Liver (tissue), 9 donors: ENCODE measurements around the gene IZUMO1. TPM values are rescaled to one million over a fixed set of nuclear protein-coding genes. Genes with fewer than 3 reads are reported as not detected.

Experiments
- DNase-seq: peaks from one replicate; pipeline ENCODE4 v3.0.0-alpha.2; 2017; ENCODE audit warnings: low spot score
- H3K27ac ChIP-seq, 2 donors: one replicate each; pipeline ENCODE4 v1.7.0; 2013; ENCODE audit warnings: inconsistent platforms in 2 of 2, low read length in 2 of 2, control low read depth in 1 of 2, low read depth in 1 of 2, mild to moderate bottlenecking in 1 of 2
- H3K27me3 ChIP-seq, 4 donors: one replicate each; pipeline versions ENCODE4 v1.6.1 to v1.7.0; 2013; ENCODE audit warnings: low read length in 3 of 4, inconsistent platforms in 1 of 4, mild to moderate bottlenecking in 1 of 4, moderate library complexity in 1 of 4; ENCODE audit not compliant: control insufficient read depth in 4 of 4, insufficient read depth in 4 of 4
- H3K36me3 ChIP-seq, 4 donors: one replicate each; pipeline versions ENCODE4 v1.6.1 to v1.7.0; 2013; ENCODE audit warnings: low read length in 3 of 4, mild to moderate bottlenecking in 3 of 4, low read depth in 1 of 4, moderate library complexity in 1 of 4; ENCODE audit not compliant: control insufficient read depth in 4 of 4, insufficient read depth in 3 of 4
- H3K4me1 ChIP-seq, 4 donors: one replicate each; pipeline versions ENCODE4 v1.6.1 to v1.7.0; 2013; ENCODE audit warnings: low read length in 3 of 4, mild to moderate bottlenecking in 3 of 4, moderate library complexity in 1 of 4; ENCODE audit not compliant: control insufficient read depth in 4 of 4, insufficient read depth in 4 of 4
- H3K4me3 ChIP-seq, 3 donors: one replicate each; pipeline versions ENCODE4 v1.6.1 to v1.7.0; 2013; ENCODE audit warnings: low read length in 3 of 3, control low read depth in 1 of 3, low read depth in 1 of 3, mild to moderate bottlenecking in 1 of 3
- H3K9ac ChIP-seq, 2 donors: one replicate each; pipeline ENCODE4 v1.7.0; 2013; ENCODE audit warnings: low read length in 2 of 2, mild to moderate bottlenecking in 2 of 2, moderate library complexity in 2 of 2, control low read depth in 1 of 2, low read depth in 1 of 2
- H3K9me3 ChIP-seq, 4 donors: one replicate each; pipeline versions ENCODE4 v1.6.1 to v1.7.0; 2013; ENCODE audit warnings: low read length in 3 of 4; ENCODE audit not compliant: control insufficient read depth in 4 of 4
- FOXA1 ChIP-seq: IDR thresholded peaks from 2 replicates; pipeline ENCODE4 v1.6.1; 2016; ENCODE audit warnings: antibody characterized with exemption
- FOXA2 ChIP-seq: IDR thresholded peaks from 2 replicates; pipeline ENCODE4 v1.6.1; 2016; ENCODE audit warnings: antibody characterized with exemption
- GABPA ChIP-seq, 2 donors: IDR thresholded peaks in 1 of 2; conservative IDR thresholded peaks in 1 of 2; 2 replicates each; pipeline ENCODE4 v1.6.1; 2016; ENCODE audit warnings: antibody characterized with exemption in 2 of 2, mild to moderate bottlenecking in 1 of 2, moderate library complexity in 1 of 2
- HNF4A ChIP-seq, 2 donors: conservative IDR thresholded peaks; 2 replicates each; pipeline ENCODE4 v1.6.1; 2016; ENCODE audit warnings: antibody characterized with exemption in 2 of 2, mild to moderate bottlenecking in 2 of 2
- HNF4G ChIP-seq: IDR thresholded peaks from 2 replicates; pipeline ENCODE4 v1.6.1; 2016; ENCODE audit warnings: antibody characterized with exemption
- JUND ChIP-seq, 2 donors: IDR thresholded peaks; 2 replicates each; pipeline ENCODE4 v1.6.1; 2016; ENCODE audit warnings: antibody characterized with exemption in 2 of 2
- NR2F2 ChIP-seq: IDR thresholded peaks from 2 replicates; pipeline ENCODE4 v1.6.1; 2016; ENCODE audit warnings: antibody characterized with exemption
- RXRA ChIP-seq, 2 donors: IDR thresholded peaks; 2 replicates each; pipeline ENCODE4 v1.6.1; 2017 to 2018; ENCODE audit warnings: antibody characterized with exemption in 2 of 2, mild to moderate bottlenecking in 1 of 2
- SP1 ChIP-seq: IDR thresholded peaks from 2 replicates; pipeline ENCODE4 v1.6.1; 2018; ENCODE audit warnings: antibody characterized with exemption, mild to moderate bottlenecking
- TAF1 ChIP-seq: conservative IDR thresholded peaks from 2 replicates; pipeline ENCODE4 v1.6.1; 2016; ENCODE audit warnings: antibody characterized with exemption, mild to moderate bottlenecking
- YY1 ChIP-seq: IDR thresholded peaks from 2 replicates; pipeline ENCODE4 v1.6.1; 2016; ENCODE audit warnings: antibody characterized with exemption, mild to moderate bottlenecking
- WGBS: extraction: QIAGEN DNeasy Blood & Tissue Kit; methylation state at CpG from one replicate; pipeline ENCODE4 v1.1.7; 2013; 5-methylcytosine and 5-hydroxymethylcytosine counted together
- polyA plus RNA-seq, 2 donors: library from polyadenylated mRNA; stranded (reverse) in 1 of 2; unstranded in 1 of 2; fragments of 200-250 nt in 1 of 2; fragments of >200 nt in 1 of 2; fragmentation: Nextera tagmentation in 1 of 2; extraction: Ambion mirVana in 1 of 2; gene quantifications; one replicate each; pipeline versions ENCODE4 v1.2.1 to v1.2.3, GENCODE V29; 2013 to 2015
- total RNA-seq, 2 donors: library from RNA; depleted of rRNA; stranded (reverse); fragments of >200 nt; gene quantifications; one replicate each; pipeline ENCODE4 v1.2.3, GENCODE V29; 2014
- TF ChIP-seq, protein P1 (sequence below): IDR thresholded peaks from 2 replicates; pipeline ENCODE4 v1.6.1; 2016; ENCODE audit warnings: antibody characterized with exemption, mild to moderate bottlenecking
- TF ChIP-seq, protein P2 (sequence below): fragments of 150-350 bp; IDR thresholded peaks from 2 replicates; pipeline ENCODE4 v1.5.1; 2017; ENCODE audit warnings: improper control_type of control experiment, low read depth, low read length; ENCODE audit not compliant: missing input control
- TF ChIP-seq, protein P3 (sequence below): IDR thresholded peaks from 2 replicates; pipeline ENCODE4 v1.6.1; 2016; ENCODE audit warnings: antibody characterized with exemption
- TF ChIP-seq, protein P4 (sequence below): IDR thresholded peaks from 2 replicates; pipeline ENCODE4 v1.6.1; 2016; ENCODE audit warnings: antibody characterized with exemption
- donor health status: healthy.
- donor health status: healthy.
- donor health status: healthy.
- donor health status: healthy.
- donor health status: healthy.

Gene IZUMO1
- under 1 TPM; 0.33 to 0.47 TPM for total RNA-seq
- not detected for polyA plus RNA-seq

DNA sequence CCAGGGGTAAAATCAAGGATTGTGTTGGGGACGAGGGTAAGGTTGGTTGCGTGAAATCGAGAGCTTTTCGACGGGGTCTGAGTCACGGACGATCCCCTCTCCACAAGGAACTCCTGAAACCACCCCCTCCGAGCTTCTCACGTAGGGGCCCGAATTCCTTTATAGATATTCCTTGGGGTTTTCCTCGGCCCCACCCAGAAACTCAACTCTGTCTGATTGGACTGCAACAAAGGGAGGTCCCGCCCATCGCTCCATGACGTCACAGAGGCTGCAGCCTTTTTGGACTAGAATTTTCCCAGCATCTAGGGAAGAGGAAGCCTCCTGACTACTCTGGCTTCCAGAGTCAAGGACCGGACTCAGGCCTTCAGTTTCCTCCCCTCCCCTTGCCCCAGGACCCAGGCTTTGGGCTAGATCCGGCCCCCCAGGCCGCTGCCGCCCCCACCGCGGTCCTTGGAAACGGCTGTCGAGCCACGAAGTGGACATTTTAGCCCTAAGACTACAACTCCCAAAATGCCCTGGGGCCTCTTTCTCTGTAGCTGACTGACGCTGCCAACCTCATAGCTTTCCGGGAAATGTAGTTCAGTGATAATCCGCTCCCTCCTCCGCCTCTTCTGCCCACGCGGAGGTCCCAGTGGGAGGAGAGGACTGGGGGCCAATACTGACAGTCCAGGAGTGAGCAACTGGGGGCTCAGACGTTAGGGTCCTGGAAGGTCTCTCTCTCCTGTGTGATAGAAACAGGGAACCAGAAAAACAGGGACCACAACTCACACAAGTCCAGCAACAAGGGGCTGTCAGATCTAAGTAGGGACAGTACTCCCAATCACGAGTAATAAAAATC lies at the start of gene IZUMO1:
Gene IZUMO1, minus strand, starts transcription at position 172 of the 838 bp plus-strand sequence. CDS start 1,050 bp downstream, outside the sequence.
- H3K9me3 ChIP-seq = no peaks in the 10 kb centered on the region
- H3K27me3 ChIP-seq = no peaks in the 10 kb centered on the region
- H3K4me1 ChIP-seq = peaks cover 0 to 2% (median 0%) of the 10 kb centered on the region in 4 donors
- 17% methylated on average over 31 of the region's 31 CpGs for WGBS
- no peak within 1 kb of the TSS for H3K9ac ChIP-seq
- H3K36me3 ChIP-seq = no peaks in the 10 kb centered on the region
- peak; percentile 20 for TF ChIP-seq YY1
- peak in 1 of 2 donors; percentile 13 for TF ChIP-seq HNF4A (conservative IDR thresholded peaks at IDR 0.05)
- no peak for TF ChIP-seq HNF4G
- no peak for TF ChIP-seq NR2F2
- TF ChIP-seq RXRA (IDR thresholded peaks at IDR 0.05) = no peak
- no peak for TF ChIP-seq GABPA (IDR thresholded peaks at IDR 0.05 in 1 of 2, conservative IDR thresholded peaks at IDR 0.05 in 1 of 2)
- TF ChIP-seq, protein P1, sequence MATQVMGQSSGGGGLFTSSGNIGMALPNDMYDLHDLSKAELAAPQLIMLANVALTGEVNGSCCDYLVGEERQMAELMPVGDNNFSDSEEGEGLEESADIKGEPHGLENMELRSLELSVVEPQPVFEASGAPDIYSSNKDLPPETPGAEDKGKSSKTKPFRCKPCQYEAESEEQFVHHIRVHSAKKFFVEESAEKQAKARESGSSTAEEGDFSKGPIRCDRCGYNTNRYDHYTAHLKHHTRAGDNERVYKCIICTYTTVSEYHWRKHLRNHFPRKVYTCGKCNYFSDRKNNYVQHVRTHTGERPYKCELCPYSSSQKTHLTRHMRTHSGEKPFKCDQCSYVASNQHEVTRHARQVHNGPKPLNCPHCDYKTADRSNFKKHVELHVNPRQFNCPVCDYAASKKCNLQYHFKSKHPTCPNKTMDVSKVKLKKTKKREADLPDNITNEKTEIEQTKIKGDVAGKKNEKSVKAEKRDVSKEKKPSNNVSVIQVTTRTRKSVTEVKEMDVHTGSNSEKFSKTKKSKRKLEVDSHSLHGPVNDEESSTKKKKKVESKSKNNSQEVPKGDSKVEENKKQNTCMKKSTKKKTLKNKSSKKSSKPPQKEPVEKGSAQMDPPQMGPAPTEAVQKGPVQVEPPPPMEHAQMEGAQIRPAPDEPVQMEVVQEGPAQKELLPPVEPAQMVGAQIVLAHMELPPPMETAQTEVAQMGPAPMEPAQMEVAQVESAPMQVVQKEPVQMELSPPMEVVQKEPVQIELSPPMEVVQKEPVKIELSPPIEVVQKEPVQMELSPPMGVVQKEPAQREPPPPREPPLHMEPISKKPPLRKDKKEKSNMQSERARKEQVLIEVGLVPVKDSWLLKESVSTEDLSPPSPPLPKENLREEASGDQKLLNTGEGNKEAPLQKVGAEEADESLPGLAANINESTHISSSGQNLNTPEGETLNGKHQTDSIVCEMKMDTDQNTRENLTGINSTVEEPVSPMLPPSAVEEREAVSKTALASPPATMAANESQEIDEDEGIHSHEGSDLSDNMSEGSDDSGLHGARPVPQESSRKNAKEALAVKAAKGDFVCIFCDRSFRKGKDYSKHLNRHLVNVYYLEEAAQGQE = no peak
- TF ChIP-seq, protein P2, sequence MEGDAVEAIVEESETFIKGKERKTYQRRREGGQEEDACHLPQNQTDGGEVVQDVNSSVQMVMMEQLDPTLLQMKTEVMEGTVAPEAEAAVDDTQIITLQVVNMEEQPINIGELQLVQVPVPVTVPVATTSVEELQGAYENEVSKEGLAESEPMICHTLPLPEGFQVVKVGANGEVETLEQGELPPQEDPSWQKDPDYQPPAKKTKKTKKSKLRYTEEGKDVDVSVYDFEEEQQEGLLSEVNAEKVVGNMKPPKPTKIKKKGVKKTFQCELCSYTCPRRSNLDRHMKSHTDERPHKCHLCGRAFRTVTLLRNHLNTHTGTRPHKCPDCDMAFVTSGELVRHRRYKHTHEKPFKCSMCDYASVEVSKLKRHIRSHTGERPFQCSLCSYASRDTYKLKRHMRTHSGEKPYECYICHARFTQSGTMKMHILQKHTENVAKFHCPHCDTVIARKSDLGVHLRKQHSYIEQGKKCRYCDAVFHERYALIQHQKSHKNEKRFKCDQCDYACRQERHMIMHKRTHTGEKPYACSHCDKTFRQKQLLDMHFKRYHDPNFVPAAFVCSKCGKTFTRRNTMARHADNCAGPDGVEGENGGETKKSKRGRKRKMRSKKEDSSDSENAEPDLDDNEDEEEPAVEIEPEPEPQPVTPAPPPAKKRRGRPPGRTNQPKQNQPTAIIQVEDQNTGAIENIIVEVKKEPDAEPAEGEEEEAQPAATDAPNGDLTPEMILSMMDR = no peak
- no peak for TF ChIP-seq JUND (IDR thresholded peaks at IDR 0.05)
- TF ChIP-seq FOXA2 = no peak
- TF ChIP-seq, protein P3, sequence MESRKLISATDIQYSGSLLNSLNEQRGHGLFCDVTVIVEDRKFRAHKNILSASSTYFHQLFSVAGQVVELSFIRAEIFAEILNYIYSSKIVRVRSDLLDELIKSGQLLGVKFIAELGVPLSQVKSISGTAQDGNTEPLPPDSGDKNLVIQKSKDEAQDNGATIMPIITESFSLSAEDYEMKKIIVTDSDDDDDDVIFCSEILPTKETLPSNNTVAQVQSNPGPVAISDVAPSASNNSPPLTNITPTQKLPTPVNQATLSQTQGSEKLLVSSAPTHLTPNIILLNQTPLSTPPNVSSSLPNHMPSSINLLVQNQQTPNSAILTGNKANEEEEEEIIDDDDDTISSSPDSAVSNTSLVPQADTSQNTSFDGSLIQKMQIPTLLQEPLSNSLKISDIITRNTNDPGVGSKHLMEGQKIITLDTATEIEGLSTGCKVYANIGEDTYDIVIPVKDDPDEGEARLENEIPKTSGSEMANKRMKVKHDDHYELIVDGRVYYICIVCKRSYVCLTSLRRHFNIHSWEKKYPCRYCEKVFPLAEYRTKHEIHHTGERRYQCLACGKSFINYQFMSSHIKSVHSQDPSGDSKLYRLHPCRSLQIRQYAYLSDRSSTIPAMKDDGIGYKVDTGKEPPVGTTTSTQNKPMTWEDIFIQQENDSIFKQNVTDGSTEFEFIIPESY = no peak
- TF ChIP-seq, protein P4, sequence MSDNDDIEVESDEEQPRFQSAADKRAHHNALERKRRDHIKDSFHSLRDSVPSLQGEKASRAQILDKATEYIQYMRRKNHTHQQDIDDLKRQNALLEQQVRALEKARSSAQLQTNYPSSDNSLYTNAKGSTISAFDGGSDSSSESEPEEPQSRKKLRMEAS = no peak
- no peak for TF ChIP-seq TAF1
- TF ChIP-seq FOXA1 = no peak
- no peak for TF ChIP-seq SP1
- H3K27ac ChIP-seq = peak within 1 kb of the TSS in 1 of 2 donors; percentile 55
- H3K4me3 ChIP-seq = peak within 1 kb of the TSS in 1 of 3 donors; percentile 10
- peak; percentile 89 for DNase-seq
